Liver (tissue), 3 donors: ENCODE results near the gene TMEM165.

Experiments
- EGR1 ChIP-seq, 2 donors: IDR thresholded peaks; 2 replicates each; pipeline ENCODE4 v1.6.1; 2016 to 2018; ENCODE audit warnings: antibody characterized with exemption in 2 of 2, low read depth in 2 of 2
- FOXA1 ChIP-seq: IDR thresholded peaks from 2 replicates; pipeline ENCODE4 v1.6.1; 2016; ENCODE audit warnings: antibody characterized with exemption
- GABPA ChIP-seq, 2 donors: IDR thresholded peaks in 1 of 2; conservative IDR thresholded peaks in 1 of 2; 2 replicates each; pipeline ENCODE4 v1.6.1; 2016; ENCODE audit warnings: antibody characterized with exemption in 2 of 2, mild to moderate bottlenecking in 1 of 2, moderate library complexity in 1 of 2
- HNF4A ChIP-seq, 2 donors: conservative IDR thresholded peaks; 2 replicates each; pipeline ENCODE4 v1.6.1; 2016; ENCODE audit warnings: antibody characterized with exemption in 2 of 2, mild to moderate bottlenecking in 2 of 2
- JUND ChIP-seq, 2 donors: IDR thresholded peaks; 2 replicates each; pipeline ENCODE4 v1.6.1; 2016; ENCODE audit warnings: antibody characterized with exemption in 2 of 2
- RAD21 ChIP-seq, 2 donors: IDR thresholded peaks; 2 replicates each; pipeline ENCODE4 v1.6.1; 2016; ENCODE audit warnings: antibody characterized with exemption in 2 of 2, mild to moderate bottlenecking in 2 of 2
- REST ChIP-seq: IDR thresholded peaks from 2 replicates; pipeline ENCODE4 v1.6.1; 2016; ENCODE audit warnings: antibody characterized with exemption, mild to moderate bottlenecking
- RXRA ChIP-seq, 2 donors: IDR thresholded peaks; 2 replicates each; pipeline ENCODE4 v1.6.1; 2017 to 2018; ENCODE audit warnings: antibody characterized with exemption in 2 of 2, mild to moderate bottlenecking in 1 of 2
- SP1 ChIP-seq: IDR thresholded peaks from 2 replicates; pipeline ENCODE4 v1.6.1; 2018; ENCODE audit warnings: antibody characterized with exemption, mild to moderate bottlenecking
- TAF1 ChIP-seq: conservative IDR thresholded peaks from 2 replicates; pipeline ENCODE4 v1.6.1; 2016; ENCODE audit warnings: antibody characterized with exemption, mild to moderate bottlenecking
- YY1 ChIP-seq: IDR thresholded peaks from 2 replicates; pipeline ENCODE4 v1.6.1; 2016; ENCODE audit warnings: antibody characterized with exemption, mild to moderate bottlenecking
- ZBTB33 ChIP-seq: IDR thresholded peaks from 2 replicates; pipeline ENCODE4 v1.6.1; 2016; ENCODE audit warnings: antibody characterized with exemption
- TF ChIP-seq, protein P1 (sequence below): fragments of 150-350 bp; IDR thresholded peaks from 2 replicates; pipeline ENCODE4 v1.5.1; 2017; ENCODE audit warnings: improper control_type of control experiment, low read depth, low read length; ENCODE audit not compliant: missing input control
- TF ChIP-seq, protein P2 (sequence below): IDR thresholded peaks from 2 replicates; pipeline ENCODE4 v1.6.1; 2016; ENCODE audit warnings: antibody characterized with exemption
- donor health status: healthy.
- donor health status: healthy.

- TF ChIP-seq ZBTB33: no peak
- TF ChIP-seq, protein P1, sequence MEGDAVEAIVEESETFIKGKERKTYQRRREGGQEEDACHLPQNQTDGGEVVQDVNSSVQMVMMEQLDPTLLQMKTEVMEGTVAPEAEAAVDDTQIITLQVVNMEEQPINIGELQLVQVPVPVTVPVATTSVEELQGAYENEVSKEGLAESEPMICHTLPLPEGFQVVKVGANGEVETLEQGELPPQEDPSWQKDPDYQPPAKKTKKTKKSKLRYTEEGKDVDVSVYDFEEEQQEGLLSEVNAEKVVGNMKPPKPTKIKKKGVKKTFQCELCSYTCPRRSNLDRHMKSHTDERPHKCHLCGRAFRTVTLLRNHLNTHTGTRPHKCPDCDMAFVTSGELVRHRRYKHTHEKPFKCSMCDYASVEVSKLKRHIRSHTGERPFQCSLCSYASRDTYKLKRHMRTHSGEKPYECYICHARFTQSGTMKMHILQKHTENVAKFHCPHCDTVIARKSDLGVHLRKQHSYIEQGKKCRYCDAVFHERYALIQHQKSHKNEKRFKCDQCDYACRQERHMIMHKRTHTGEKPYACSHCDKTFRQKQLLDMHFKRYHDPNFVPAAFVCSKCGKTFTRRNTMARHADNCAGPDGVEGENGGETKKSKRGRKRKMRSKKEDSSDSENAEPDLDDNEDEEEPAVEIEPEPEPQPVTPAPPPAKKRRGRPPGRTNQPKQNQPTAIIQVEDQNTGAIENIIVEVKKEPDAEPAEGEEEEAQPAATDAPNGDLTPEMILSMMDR: no peak
- no peak for TF ChIP-seq EGR1 (IDR thresholded peaks at IDR 0.05; ENCODE audit: low read depth in 2 of 2)
- TF ChIP-seq YY1: no peak
- TF ChIP-seq GABPA (IDR thresholded peaks at IDR 0.05 in 1 of 2, conservative IDR thresholded peaks at IDR 0.05 in 1 of 2): no peak
- no peak for TF ChIP-seq TAF1
- TF ChIP-seq SP1: no peak
- TF ChIP-seq, protein P2, sequence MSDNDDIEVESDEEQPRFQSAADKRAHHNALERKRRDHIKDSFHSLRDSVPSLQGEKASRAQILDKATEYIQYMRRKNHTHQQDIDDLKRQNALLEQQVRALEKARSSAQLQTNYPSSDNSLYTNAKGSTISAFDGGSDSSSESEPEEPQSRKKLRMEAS: no peak
- TF ChIP-seq HNF4A (conservative IDR thresholded peaks at IDR 0.05): no peak
- TF ChIP-seq RAD21 (IDR thresholded peaks at IDR 0.05): no peak
- TF ChIP-seq REST: no peak
- no peak for TF ChIP-seq JUND (IDR thresholded peaks at IDR 0.05)
- no peak for TF ChIP-seq FOXA1
- TF ChIP-seq RXRA (IDR thresholded peaks at IDR 0.05): no peak
Observed at GRCh38 chr4:55378617-55379467, 16.9 kb upstream of the TMEM165 start.
